ENCODE measurements around the gene SNX14. TPM values are rescaled to one million over a fixed set of nuclear protein-coding genes. Genes with fewer than 3 reads are reported as not detected.

The SNX14 gene
- total and polyA plus RNA-seq, 2 of the 13 experiments (the other 11 are each of a cell fraction or from before 2014, with no cell fraction given) = 83.5 to 112 TPM

- TF ChIP-seq KAT2B (IDR thresholded peaks at IDR 0.05; ENCODE audit: borderline replicate concordance, low read depth, low read length) = no peak
- TF ChIP-seq, protein P1, sequence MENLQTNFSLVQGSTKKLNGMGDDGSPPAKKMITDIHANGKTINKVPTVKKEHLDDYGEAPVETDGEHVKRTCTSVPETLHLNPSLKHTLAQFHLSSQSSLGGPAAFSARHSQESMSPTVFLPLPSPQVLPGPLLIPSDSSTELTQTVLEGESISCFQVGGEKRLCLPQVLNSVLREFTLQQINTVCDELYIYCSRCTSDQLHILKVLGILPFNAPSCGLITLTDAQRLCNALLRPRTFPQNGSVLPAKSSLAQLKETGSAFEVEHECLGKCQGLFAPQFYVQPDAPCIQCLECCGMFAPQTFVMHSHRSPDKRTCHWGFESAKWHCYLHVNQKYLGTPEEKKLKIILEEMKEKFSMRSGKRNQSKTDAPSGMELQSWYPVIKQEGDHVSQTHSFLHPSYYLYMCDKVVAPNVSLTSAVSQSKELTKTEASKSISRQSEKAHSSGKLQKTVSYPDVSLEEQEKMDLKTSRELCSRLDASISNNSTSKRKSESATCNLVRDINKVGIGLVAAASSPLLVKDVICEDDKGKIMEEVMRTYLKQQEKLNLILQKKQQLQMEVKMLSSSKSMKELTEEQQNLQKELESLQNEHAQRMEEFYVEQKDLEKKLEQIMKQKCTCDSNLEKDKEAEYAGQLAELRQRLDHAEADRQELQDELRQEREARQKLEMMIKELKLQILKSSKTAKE (CRISPR knock-in tag; IDR thresholded peaks at IDR 0.05; ENCODE audit: borderline replicate concordance) = 0 out of 2 replicates have a peak, but pooled peaks have one; percentile 25
- TF ChIP-seq NR2F1 (CRISPR knock-in tag; IDR thresholded peaks at IDR 0.05) = no peak
- 0 out of 2 replicates have a peak, but pooled peaks have one; percentile 84 for TF ChIP-seq ZNF253 (CRISPR knock-in tag; IDR thresholded peaks at IDR 0.05; ENCODE audit: borderline replicate concordance)
- peak; percentile 54; the same call in 1 of the 2 replicates for TF ChIP-seq KMT2A (CRISPR knock-in tag; IDR thresholded peaks at IDR 0.05)
- peak; percentile 33 for TF ChIP-seq ZNF407 (CRISPR knock-in tag; IDR thresholded peaks at IDR 0.05; ENCODE audit: not compliant biosample characterization)
- TF ChIP-seq ELF3 (CRISPR knock-in tag; IDR thresholded peaks at IDR 0.05) = no peak; the same call in 1 of the 2 replicates
- no peak; the same call in 1 of the 2 replicates for TF ChIP-seq ZFX (CRISPR knock-in tag; IDR thresholded peaks at IDR 0.05; ENCODE audit: low read depth)
- TF ChIP-seq, protein P2, sequence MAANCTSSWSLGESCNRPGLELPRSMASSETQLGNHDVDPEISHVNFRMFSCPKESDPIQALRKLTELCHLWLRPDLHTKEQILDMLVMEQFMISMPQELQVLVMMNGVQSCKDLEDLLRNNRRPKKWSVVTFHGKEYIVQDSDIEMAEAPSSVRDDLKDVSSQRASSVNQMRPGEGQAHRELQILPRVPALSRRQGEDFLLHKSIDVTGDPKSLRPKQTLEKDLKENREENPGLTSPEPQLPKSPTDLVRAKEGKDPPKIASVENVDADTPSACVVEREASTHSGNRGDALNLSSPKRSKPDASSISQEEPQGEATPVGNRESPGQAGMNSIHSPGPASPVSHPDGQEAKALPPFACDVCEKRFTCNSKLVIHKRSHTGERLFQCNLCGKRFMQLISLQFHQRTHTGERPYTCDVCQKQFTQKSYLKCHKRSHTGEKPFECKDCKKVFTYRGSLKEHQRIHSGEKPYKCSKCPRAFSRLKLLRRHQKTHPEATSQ (CRISPR knock-in tag; IDR thresholded peaks at IDR 0.05; ENCODE audit: borderline replicate concordance) = peak; percentile 51; the same call in 1 of the 2 replicates
- TF ChIP-seq HDAC6 (IDR thresholded peaks at IDR 0.05; ENCODE audit: low read depth, low read length) = peak; percentile 76; the same call in 1 of the 2 replicates
- TF ChIP-seq AGO1 (IDR thresholded peaks at IDR 0.05; ENCODE audit: low read depth, low read length, poor library complexity, severe bottlenecking) = peak; percentile 18
- TF ChIP-seq JUND (CRISPR knock-in tag; IDR thresholded peaks at IDR 0.05) = no peak
- peak; percentile 44; the same call in 1 of the 3 replicates for TF ChIP-seq MXI1 (IDR thresholded peaks at IDR 0.05; ENCODE audit: borderline replicate concordance, low read depth, low read length)
Measured at GRCh38 chr6:85641897-85642773, 48.5 kb upstream of the SNX14 start (continued).

Data from HepG2 (cell line).